A673 (cell line): ENCODE measurements around the gene MON2. TPM values are rescaled to one million over a fixed set of nuclear protein-coding genes. Genes with fewer than 3 reads are reported as not detected.

Experiments used
- BruUV-seq: library from RNA; stranded (reverse); fragments of 400-500 nt; replicated peaks from 2 replicates; lab custom pipeline; 2021; lab: Mats Ljungman, UMichigan
- CTCF ChIA-PET: fragments of 300-600 bp; sonication (Branson Sonifier 250); formaldehyde crosslinking; loops from one replicate; lab custom pipeline; 2022; ENCODE audit warnings: antibody characterized with exemption; lab: Charles Lee
- POLR2A ChIA-PET: fragments of 300-600 bp; sonication (Branson Sonifier 250); formaldehyde crosslinking; loops from one replicate; lab custom pipeline; 2022; ENCODE audit warnings: antibody characterized with exemption; ENCODE audit not compliant: low non-redundant PET; lab: Charles Lee
- DNase-seq: peaks from one replicate; pipeline ENCODE4 v3.0.0-alpha.2; 2015; ENCODE audit warnings: low spot score
- H3K27ac ChIP-seq: fragments of 200-600 bp; sonication (generic); 2 replicates; pipeline ENCODE4 v1.5.1; 2016; ENCODE audit warnings: mixed run types, low read depth, mild to moderate bottlenecking, mixed read lengths, antibody characterized with exemption, low read length; ENCODE audit not compliant: poor library complexity, severe bottlenecking
- H3K27me3 ChIP-seq: fragments of 200-600 bp; sonication (generic); replicated peaks from 2 replicates; pipeline ENCODE4 v1.6.1; 2017; ENCODE audit warnings: mixed run types, low read depth, mild to moderate bottlenecking, mixed read lengths, antibody characterized with exemption, low read length; ENCODE audit not compliant: insufficient read depth, poor library complexity
- H3K36me3 ChIP-seq: fragments of 200-600 bp; sonication (generic); 2 replicates; pipeline ENCODE4 v1.6.1; 2016; ENCODE audit warnings: mixed run types, mild to moderate bottlenecking, mixed read lengths, antibody characterized with exemption, low read length; ENCODE audit not compliant: insufficient read depth, poor library complexity, severe bottlenecking
- H3K4me1 ChIP-seq: fragments of 200-600 bp; sonication (generic); 2 replicates; pipeline ENCODE4 v1.6.1; 2017; ENCODE audit warnings: mixed run types, mild to moderate bottlenecking, mixed read lengths, antibody characterized with exemption, low read length; ENCODE audit not compliant: insufficient read depth, poor library complexity, severe bottlenecking
- H3K4me3 ChIP-seq: fragments of 200-600 bp; sonication (generic); 2 replicates; pipeline ENCODE4 v1.5.1; 2016; ENCODE audit warnings: low read depth, mixed run types, mild to moderate bottlenecking, mixed read lengths, low read length; ENCODE audit not compliant: poor library complexity, severe bottlenecking
- H3K9me3 ChIP-seq: fragments of 200-600 bp; sonication (generic); 2 replicates; pipeline ENCODE4 v1.6.1; 2016; ENCODE audit warnings: mixed run types, low read depth, mild to moderate bottlenecking, mixed read lengths, antibody characterized with exemption, low read length; ENCODE audit not compliant: poor library complexity, severe bottlenecking
- EZH2 ChIP-seq: fragments of 200-600 bp; sonication (generic); IDR thresholded peaks from 2 replicates; pipeline ENCODE4 v1.6.1; 2017; ENCODE audit warnings: borderline replicate concordance, low read depth, mild to moderate bottlenecking, mixed read lengths, antibody characterized with exemption, low read length; ENCODE audit not compliant: poor library complexity, severe bottlenecking
- intact Hi-C: fragments of 100-400 bp; cut with micrococcal nuclease; formaldehyde crosslinking; loops from one replicate; pipeline ENCODE4 v1.10.0; 2022; ENCODE audit not compliant: unreplicated experiment
- total RNA-seq: library from RNA; stranded (reverse); gene quantifications from 2 replicates; pipeline ENCODE4 v1.2.3, GENCODE V29; 2021
- TF ChIP-seq, protein P1 (sequence below): fragments of 300-800, 200-600 bp; sonication (generic); conservative IDR thresholded peaks from 2 replicates; pipeline ENCODE4 v1.5.1; 2017; ENCODE audit warnings: low read depth, mild to moderate bottlenecking, antibody characterized with exemption, low read length, moderate library complexity, mixed read lengths

MON2 gene
- total RNA-seq, 1 experiment from 2014 or later = 36.0 TPM

DNA sequence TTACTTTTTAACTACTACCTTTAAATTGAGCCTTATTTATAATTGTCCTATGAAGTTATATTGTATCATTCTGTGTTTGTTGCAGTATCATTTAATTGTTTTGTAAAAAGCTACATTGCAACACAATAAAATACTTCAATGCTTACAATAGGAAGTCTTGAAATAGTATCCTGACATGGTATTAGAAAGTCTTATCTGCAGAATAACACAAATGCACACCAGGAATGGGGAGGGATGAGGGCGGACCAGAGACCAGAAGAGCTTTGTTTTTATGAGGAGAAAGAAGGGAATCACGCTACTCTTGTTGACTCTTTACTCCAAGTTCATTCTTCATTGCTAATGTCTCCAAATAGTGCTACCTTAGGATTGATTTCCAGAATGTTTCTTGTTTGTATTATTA lies 120.2 kb downstream of the MON2 start:
- intact Hi-C loops = loop anchor here (10.0 kb wide), 1 partner anchor 152 kb away; no protein-coding TSS in a partner anchor
- no peak overlapping the region for H3K4me3 ChIP-seq
- H3K9me3 ChIP-seq = no peaks in the 10 kb centered on the region
- no peak overlapping the region for H3K27ac ChIP-seq
- H3K27me3 ChIP-seq = no peaks in the 10 kb centered on the region
- BruUV-seq = no TSS peak
- no peak for DNase-seq
- ChIA-PET CTCF (no interaction called here), POLR2A (no interaction called here)
- H3K36me3 ChIP-seq = no peaks in the 10 kb centered on the region
- no peaks in the 10 kb centered on the region for H3K4me1 ChIP-seq
- no peak for TF ChIP-seq EZH2
- TF ChIP-seq, protein P1, sequence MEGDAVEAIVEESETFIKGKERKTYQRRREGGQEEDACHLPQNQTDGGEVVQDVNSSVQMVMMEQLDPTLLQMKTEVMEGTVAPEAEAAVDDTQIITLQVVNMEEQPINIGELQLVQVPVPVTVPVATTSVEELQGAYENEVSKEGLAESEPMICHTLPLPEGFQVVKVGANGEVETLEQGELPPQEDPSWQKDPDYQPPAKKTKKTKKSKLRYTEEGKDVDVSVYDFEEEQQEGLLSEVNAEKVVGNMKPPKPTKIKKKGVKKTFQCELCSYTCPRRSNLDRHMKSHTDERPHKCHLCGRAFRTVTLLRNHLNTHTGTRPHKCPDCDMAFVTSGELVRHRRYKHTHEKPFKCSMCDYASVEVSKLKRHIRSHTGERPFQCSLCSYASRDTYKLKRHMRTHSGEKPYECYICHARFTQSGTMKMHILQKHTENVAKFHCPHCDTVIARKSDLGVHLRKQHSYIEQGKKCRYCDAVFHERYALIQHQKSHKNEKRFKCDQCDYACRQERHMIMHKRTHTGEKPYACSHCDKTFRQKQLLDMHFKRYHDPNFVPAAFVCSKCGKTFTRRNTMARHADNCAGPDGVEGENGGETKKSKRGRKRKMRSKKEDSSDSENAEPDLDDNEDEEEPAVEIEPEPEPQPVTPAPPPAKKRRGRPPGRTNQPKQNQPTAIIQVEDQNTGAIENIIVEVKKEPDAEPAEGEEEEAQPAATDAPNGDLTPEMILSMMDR = no peak

- ChIA-PET POLR2A (no interaction called here), CTCF (no interaction called here)
- TF ChIP-seq, protein P1 = no peak
- no peak for TF ChIP-seq EZH2
- intact Hi-C loops = loop anchor here (10.0 kb wide), 1 partner anchor 154 kb away; no protein-coding TSS in a partner anchor
- no peaks in the 10 kb centered on the region for H3K27me3 ChIP-seq
- no peak for DNase-seq
- BruUV-seq = no TSS peak
- no peaks in the 10 kb centered on the region for H3K9me3 ChIP-seq
- no peaks in the 10 kb centered on the region for H3K36me3 ChIP-seq
- H3K4me3 ChIP-seq = no peak overlapping the region
- H3K27ac ChIP-seq = no peak overlapping the region
- H3K4me1 ChIP-seq = no peaks in the 10 kb centered on the region
Measured at GRCh38 chr12:62588916-62589315, 122.3 kb downstream of the MON2 start.

GRCh38 chr12:62597253-62597652 lies 130.6 kb downstream of the MON2 start:
- no peak overlapping the region for H3K27ac ChIP-seq
- CTCF ChIA-PET = no interaction called here
- no peaks in the 10 kb centered on the region for H3K27me3 ChIP-seq
- POLR2A ChIA-PET = no interaction called here
- H3K36me3 ChIP-seq = no peaks in the 10 kb centered on the region
- intact Hi-C loops = no loop called here
- peaks cover 9% of the 10 kb centered on the region for H3K4me1 ChIP-seq
- TF ChIP-seq EZH2 = no peak
- TF ChIP-seq, protein P1 = no peak
- no peaks in the 10 kb centered on the region for H3K9me3 ChIP-seq
- BruUV-seq = no TSS peak
- no peak overlapping the region for H3K4me3 ChIP-seq
- no peak for DNase-seq
